ENCODE data around the gene GGTA1.

GGTA1 gene

GRCh38 chr9:121424024-121424432, 75.6 kb downstream of the GGTA1 start:
- no peak overlapping the region for H3K4me3 ChIP-seq (ENCODE audit: low read depth, low read length)
- DNase-seq (ENCODE audit: low read depth): no peak
- no peak for TF ChIP-seq CTCF (IDR thresholded peaks at IDR 0.05; ENCODE audit: low read depth, low read length, missing control alignments)

GRCh38 chr9:121411993-121412392, 87.7 kb downstream of the GGTA1 start:
- TF ChIP-seq CTCF (IDR thresholded peaks at IDR 0.05; ENCODE audit: low read depth, low read length, missing control alignments): no peak
- no peak overlapping the region for H3K4me3 ChIP-seq (ENCODE audit: low read depth, low read length)
- no peak for DNase-seq (ENCODE audit: low read depth)

GRCh38 chr9:121405899-121406298, 93.7 kb downstream of the GGTA1 start:
- DNase-seq (ENCODE audit: low read depth): no peak
- H3K4me3 ChIP-seq (ENCODE audit: low read depth, low read length): no peak overlapping the region
- TF ChIP-seq CTCF (IDR thresholded peaks at IDR 0.05; ENCODE audit: low read depth, low read length, missing control alignments): no peak

Measured in GM12864 (cell line).